Measurements from ENCODE around the gene NTN4.

The NTN4 gene

DNA sequence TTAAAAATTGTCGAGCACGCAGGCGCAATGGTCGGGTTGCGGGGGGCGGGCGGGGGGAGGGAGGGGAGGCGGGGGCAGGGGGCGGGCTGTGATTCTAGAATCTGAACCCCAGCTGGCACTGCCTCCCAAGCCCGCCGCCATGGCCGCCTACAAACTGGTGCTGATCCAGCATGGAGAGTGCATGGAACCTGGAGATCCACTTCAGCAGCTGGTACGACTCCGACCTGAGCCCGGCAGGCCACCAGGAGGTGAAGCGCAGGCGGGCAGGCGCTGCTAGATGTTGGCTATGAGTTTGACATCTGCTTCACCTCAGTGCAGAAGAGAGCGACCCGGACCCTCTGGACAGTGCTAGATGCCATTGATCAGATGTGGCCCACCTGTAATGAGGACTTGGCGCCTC, 118.4 kb downstream of the NTN4 start (continued):
- TF ChIP-seq, protein P1, sequence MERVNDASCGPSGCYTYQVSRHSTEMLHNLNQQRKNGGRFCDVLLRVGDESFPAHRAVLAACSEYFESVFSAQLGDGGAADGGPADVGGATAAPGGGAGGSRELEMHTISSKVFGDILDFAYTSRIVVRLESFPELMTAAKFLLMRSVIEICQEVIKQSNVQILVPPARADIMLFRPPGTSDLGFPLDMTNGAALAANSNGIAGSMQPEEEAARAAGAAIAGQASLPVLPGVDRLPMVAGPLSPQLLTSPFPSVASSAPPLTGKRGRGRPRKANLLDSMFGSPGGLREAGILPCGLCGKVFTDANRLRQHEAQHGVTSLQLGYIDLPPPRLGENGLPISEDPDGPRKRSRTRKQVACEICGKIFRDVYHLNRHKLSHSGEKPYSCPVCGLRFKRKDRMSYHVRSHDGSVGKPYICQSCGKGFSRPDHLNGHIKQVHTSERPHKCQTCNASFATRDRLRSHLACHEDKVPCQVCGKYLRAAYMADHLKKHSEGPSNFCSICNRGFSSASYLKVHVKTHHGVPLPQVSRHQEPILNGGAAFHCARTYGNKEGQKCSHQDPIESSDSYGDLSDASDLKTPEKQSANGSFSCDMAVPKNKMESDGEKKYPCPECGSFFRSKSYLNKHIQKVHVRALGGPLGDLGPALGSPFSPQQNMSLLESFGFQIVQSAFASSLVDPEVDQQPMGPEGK (CRISPR knock-in tag; IDR thresholded peaks at IDR 0.05; ENCODE audit: borderline replicate concordance) = no peak
- TF ChIP-seq CSDC2 (CRISPR knock-in tag; IDR thresholded peaks at IDR 0.05) (no peak), RARB (CRISPR knock-in tag; IDR thresholded peaks at IDR 0.05) (no peak)
- TF ChIP-seq, protein P2, sequence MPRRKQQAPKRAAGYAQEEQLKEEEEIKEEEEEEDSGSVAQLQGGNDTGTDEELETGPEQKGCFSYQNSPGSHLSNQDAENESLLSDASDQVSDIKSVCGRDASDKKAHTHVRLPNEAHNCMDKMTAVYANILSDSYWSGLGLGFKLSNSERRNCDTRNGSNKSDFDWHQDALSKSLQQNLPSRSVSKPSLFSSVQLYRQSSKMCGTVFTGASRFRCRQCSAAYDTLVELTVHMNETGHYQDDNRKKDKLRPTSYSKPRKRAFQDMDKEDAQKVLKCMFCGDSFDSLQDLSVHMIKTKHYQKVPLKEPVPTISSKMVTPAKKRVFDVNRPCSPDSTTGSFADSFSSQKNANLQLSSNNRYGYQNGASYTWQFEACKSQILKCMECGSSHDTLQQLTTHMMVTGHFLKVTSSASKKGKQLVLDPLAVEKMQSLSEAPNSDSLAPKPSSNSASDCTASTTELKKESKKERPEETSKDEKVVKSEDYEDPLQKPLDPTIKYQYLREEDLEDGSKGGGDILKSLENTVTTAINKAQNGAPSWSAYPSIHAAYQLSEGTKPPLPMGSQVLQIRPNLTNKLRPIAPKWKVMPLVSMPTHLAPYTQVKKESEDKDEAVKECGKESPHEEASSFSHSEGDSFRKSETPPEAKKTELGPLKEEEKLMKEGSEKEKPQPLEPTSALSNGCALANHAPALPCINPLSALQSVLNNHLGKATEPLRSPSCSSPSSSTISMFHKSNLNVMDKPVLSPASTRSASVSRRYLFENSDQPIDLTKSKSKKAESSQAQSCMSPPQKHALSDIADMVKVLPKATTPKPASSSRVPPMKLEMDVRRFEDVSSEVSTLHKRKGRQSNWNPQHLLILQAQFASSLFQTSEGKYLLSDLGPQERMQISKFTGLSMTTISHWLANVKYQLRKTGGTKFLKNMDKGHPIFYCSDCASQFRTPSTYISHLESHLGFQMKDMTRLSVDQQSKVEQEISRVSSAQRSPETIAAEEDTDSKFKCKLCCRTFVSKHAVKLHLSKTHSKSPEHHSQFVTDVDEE (CRISPR knock-in tag; IDR thresholded peaks at IDR 0.05) = no peak
- TF ChIP-seq, protein P3, sequence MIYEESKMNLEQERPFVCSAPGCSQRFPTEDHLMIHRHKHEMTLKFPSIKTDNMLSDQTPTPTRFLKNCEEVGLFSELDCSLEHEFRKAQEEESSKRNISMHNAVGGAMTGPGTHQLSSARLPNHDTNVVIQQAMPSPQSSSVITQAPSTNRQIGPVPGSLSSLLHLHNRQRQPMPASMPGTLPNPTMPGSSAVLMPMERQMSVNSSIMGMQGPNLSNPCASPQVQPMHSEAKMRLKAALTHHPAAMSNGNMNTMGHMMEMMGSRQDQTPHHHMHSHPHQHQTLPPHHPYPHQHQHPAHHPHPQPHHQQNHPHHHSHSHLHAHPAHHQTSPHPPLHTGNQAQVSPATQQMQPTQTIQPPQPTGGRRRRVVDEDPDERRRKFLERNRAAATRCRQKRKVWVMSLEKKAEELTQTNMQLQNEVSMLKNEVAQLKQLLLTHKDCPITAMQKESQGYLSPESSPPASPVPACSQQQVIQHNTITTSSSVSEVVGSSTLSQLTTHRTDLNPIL (CRISPR knock-in tag; IDR thresholded peaks at IDR 0.05; ENCODE audit: low read depth) = no peak

DNA sequence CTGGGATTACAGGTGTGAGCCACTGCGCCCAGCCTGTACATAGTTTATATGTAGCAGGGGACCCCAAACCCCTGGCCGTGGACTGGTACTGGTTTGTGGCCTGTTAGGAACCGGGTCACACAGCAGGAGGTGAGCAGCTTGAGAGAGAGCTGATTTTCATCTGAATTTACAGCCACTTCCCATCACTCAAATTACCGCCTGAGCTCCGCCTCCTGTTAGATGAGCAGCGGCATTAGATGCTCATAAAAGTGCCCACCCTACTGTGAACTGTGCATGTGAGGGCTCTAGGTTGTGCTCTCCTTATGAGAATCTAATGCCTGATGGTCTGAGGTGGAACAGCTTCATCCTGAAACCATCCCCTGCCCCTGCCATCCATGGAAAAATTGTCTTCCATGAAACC, 119.3 kb downstream of the NTN4 start:
- TF ChIP-seq TCF4 (CRISPR knock-in tag; IDR thresholded peaks at IDR 0.05; ENCODE audit: borderline replicate concordance) = no peak
- TF ChIP-seq, protein P4, sequence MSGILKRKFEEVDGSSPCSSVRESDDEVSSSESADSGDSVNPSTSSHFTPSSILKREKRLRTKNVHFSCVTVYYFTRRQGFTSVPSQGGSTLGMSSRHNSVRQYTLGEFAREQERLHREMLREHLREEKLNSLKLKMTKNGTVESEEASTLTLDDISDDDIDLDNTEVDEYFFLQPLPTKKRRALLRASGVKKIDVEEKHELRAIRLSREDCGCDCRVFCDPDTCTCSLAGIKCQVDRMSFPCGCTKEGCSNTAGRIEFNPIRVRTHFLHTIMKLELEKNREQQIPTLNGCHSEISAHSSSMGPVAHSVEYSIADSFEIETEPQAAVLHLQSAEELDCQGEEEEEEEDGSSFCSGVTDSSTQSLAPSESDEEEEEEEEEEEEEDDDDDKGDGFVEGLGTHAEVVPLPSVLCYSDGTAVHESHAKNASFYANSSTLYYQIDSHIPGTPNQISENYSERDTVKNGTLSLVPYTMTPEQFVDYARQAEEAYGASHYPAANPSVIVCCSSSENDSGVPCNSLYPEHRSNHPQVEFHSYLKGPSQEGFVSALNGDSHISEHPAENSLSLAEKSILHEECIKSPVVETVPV (CRISPR knock-in tag; IDR thresholded peaks at IDR 0.05) = no peak
- no peak for TF ChIP-seq TOX (CRISPR knock-in tag; IDR thresholded peaks at IDR 0.05; ENCODE audit: borderline replicate concordance)
- TF ChIP-seq, protein P2 (CRISPR knock-in tag; IDR thresholded peaks at IDR 0.05) = no peak
- TF ChIP-seq ARNTL (CRISPR knock-in tag; IDR thresholded peaks at IDR 0.05; ENCODE audit: borderline replicate concordance, low read depth) = no peak
- no peak for TF ChIP-seq GLIS3 (CRISPR knock-in tag; IDR thresholded peaks at IDR 0.05)
- no peak for TF ChIP-seq ZFP30 (CRISPR knock-in tag; IDR thresholded peaks at IDR 0.05)
- no peak for TF ChIP-seq ZNF8 (CRISPR knock-in tag; IDR thresholded peaks at IDR 0.05)
- TF ChIP-seq ISL1 (CRISPR knock-in tag; IDR thresholded peaks at IDR 0.05) = no peak
- TF ChIP-seq, protein P1 (CRISPR knock-in tag; IDR thresholded peaks at IDR 0.05; ENCODE audit: borderline replicate concordance) = no peak
- TF ChIP-seq, protein P3 (CRISPR knock-in tag; IDR thresholded peaks at IDR 0.05; ENCODE audit: low read depth) = no peak
- no peak for ATAC-seq

DNA sequence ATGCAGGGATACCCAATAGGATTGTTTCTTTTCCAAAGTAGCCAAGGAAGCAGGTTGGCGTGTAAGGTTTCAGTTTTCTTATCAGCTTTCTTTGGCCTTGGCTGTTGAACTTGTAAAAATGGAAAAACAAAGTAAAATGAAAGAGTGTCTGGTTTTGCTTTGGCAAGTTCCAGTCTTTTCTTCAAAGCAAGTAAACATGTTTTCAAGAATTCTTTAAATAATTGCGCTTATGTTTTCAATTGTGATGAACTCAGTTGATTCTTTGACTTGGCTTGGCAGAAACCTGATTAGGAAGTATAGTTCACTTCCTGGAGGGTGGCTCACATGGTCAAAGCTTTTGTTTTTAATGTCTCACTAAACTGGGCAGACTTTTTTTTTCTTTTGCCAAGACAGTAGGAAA, 127.0 kb downstream of the NTN4 start:
- no peak for TF ChIP-seq ZNF70 (CRISPR knock-in tag; IDR thresholded peaks at IDR 0.05)
- no peak for TF ChIP-seq ESRRG (CRISPR knock-in tag; IDR thresholded peaks at IDR 0.05)
- ATAC-seq = no peak

All from SK-N-SH treated with all-trans-retinoic acid at 6 μM for 48 hours (cell line).